Kidney (tissue), 14 donors: ENCODE data around the gene SLAMF9. TPM values are rescaled to one million over a fixed set of nuclear protein-coding genes. Genes with fewer than 3 reads are reported as not detected.

Source experiments
- DNase-seq, 5 donors: peaks; one replicate each; pipeline ENCODE4 v3.0.0-alpha.2; 2013 to 2020
- FAIRE-seq: peaks from 2 replicates; lab custom pipeline; 2012; peaks lifted over from hg19 to GRCh38; lab: Jason Lieb, UNC
- H3K27ac ChIP-seq, 2 donors: one replicate each; pipeline ENCODE4 v1.7.0; 2013; ENCODE audit warnings: low read depth in 2 of 2, low read length in 2 of 2, inconsistent platforms in 1 of 2
- H3K27me3 ChIP-seq: one replicate; pipeline ENCODE4 v1.7.1; 2013; ENCODE audit warnings: low read length, inconsistent platforms; ENCODE audit not compliant: control insufficient read depth, insufficient read depth
- H3K36me3 ChIP-seq, 3 donors: one replicate each; pipeline versions ENCODE4 v1.7.0 to v1.7.1; 2013; ENCODE audit warnings: low read length in 3 of 3, control low read depth in 1 of 3, inconsistent platforms in 1 of 3; ENCODE audit not compliant: insufficient read depth in 3 of 3, control insufficient read depth in 2 of 3
- H3K4me1 ChIP-seq, 3 donors: one replicate each; pipeline versions ENCODE4 v1.7.0 to v1.7.1; 2013; ENCODE audit warnings: low read length in 3 of 3, inconsistent platforms in 1 of 3, low read depth in 1 of 3; ENCODE audit not compliant: control insufficient read depth in 2 of 3, insufficient read depth in 2 of 3
- H3K4me3 ChIP-seq, 3 donors: one replicate each; pipeline versions ENCODE4 v1.7.0 to v1.8.1; 2013; ENCODE audit warnings: low read length in 3 of 3, control low read depth in 1 of 3, inconsistent platforms in 1 of 3
- H3K9ac ChIP-seq, 3 donors: one replicate each; pipeline versions ENCODE4 v1.7.0 to v1.7.1; 2013; ENCODE audit warnings: low read length in 3 of 3, control low read depth in 1 of 3, inconsistent platforms in 1 of 3
- H3K9me3 ChIP-seq, 3 donors: one replicate each; pipeline versions ENCODE4 v1.7.0 to v1.7.1; 2013; ENCODE audit warnings: low read length in 3 of 3, control low read depth in 1 of 3, inconsistent platforms in 1 of 3; ENCODE audit not compliant: control insufficient read depth in 2 of 3, insufficient read depth in 1 of 3
- intact Hi-C: fragments of 100-400 bp; cut with DNase I; formaldehyde crosslinking; loops from one replicate; pipeline ENCODE4 v1.11.1; 2022
- polyA plus RNA-seq: library from polyadenylated mRNA; stranded (reverse); fragments of 350-450 nt; fragmentation: Illumina TruSeq; extraction: RNeasy Lipid Tissue Mini Kit (QIAGEN cat#74804); gene quantifications from one replicate; pipeline ENCODE4 v1.2.3, GENCODE V29; 2014; ENCODE audit warnings: low read depth, low replicate concordance; ENCODE audit not compliant: insufficient read depth
- total RNA-seq: library from RNA; stranded (reverse); fragmentation: NEBNext Ultra II Directional; extraction: Animal tissue kit (Norgen Biotek cat#: 25700); gene quantifications from one replicate; pipeline ENCODE4 v1.2.1, GENCODE V29; 2021
- TF ChIP-seq, protein P1 (sequence below): IDR thresholded peaks from 3 replicates; pipeline ENCODE4 v1.5.1; 2012; ENCODE audit warnings: mild to moderate bottlenecking, moderate library complexity, borderline replicate concordance; ENCODE audit not compliant: insufficient read depth; ENCODE audit errors: extremely low read depth
- donor health status: control.
- donor health status: control.
- donor health status: control.
- donor health status: control.
- donor health status: control.
- donor health status: DM: yes; HTN: yes; CAD: no.
- donor health status: Normal renal cell carcinoma (clear cell type).

Gene SLAMF9
- total and polyA plus RNA-seq, 2 donors from 2014 or later, result not detected

DNA sequence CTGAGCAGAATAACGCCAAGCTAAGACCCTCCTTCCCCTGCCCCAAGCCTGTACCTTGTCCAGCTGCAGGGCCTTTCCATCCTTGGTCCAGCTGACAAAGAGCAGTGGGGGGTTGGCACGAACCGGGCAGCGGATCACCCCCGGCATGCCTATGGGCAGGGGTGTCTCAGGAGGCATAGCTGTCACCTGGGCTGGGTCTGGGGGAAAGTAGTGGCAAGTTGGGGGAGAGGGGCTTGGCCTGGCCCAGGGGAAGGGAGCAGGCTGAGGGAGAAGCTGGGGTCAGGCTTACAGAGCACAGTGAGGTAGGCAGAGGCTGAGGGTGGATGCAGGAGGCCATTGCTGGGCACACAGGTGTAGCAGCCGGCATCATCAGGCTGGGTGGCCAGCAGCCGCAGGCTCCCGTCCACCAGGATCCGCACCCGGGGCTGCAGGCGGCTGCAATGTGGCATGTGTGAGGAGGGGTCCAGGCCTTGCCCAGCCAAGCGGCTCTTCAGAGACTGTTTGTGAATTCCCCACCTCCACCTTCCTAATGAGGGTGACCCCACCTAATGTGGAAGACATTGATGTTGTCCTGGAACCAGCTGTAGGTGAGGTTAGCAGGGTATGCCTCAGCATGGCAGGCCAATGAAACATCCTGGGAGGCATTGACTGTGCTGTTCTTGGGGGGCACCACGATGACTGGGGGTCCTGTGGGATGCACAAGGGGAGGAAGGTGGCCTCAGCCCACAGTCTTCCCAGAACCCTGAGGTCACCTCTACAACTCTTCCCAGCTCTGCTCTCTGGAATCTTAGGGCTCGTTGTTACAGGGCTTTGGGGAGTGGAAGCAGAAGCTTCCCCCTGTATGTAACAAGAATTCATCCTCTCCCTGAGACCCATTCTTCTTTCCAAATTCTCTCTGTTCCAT, 19.6 kb downstream of the SLAMF9 start:
- no peak overlapping the region for H3K9ac ChIP-seq
- no peak for FAIRE-seq
- intact Hi-C loops, result loop anchor here (5.0 kb wide), 1 partner anchor 73 kb away; no protein-coding TSS in a partner anchor

DNA sequence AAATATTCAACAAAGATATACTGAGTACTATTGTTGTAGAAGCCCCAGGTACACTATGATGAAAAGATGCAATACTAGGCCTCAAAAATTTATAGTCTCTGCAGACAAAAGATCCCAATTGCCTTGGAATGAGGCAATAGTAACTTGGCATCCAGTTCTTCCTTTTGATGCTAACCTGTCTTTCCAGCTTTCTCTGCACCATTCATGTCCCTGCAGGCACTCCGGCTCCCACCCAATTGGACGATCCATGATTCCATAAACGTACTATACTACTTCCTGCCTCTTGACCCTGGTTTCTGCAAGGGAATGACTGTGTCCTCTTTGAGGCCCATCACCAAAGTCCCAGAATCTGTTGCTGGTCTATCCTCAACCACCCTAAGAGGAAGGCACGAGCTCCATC, 20.7 kb downstream of the SLAMF9 start:
- FAIRE-seq (no peak), DNase-seq (no peak)
- Histone ChIP-seq H3K9me3 (no peaks in the 10 kb centered on the region), H3K4me1 (peaks cover 0 to 4% (median 0%) of the 10 kb centered on the region in 3 donors), H3K27me3 (no peaks in the 10 kb centered on the region), H3K27ac (no peak overlapping the region), H3K36me3 (no peaks in the 10 kb centered on the region), H3K4me3 (no peak overlapping the region), H3K9ac (no peak overlapping the region)
- TF ChIP-seq, protein P1, sequence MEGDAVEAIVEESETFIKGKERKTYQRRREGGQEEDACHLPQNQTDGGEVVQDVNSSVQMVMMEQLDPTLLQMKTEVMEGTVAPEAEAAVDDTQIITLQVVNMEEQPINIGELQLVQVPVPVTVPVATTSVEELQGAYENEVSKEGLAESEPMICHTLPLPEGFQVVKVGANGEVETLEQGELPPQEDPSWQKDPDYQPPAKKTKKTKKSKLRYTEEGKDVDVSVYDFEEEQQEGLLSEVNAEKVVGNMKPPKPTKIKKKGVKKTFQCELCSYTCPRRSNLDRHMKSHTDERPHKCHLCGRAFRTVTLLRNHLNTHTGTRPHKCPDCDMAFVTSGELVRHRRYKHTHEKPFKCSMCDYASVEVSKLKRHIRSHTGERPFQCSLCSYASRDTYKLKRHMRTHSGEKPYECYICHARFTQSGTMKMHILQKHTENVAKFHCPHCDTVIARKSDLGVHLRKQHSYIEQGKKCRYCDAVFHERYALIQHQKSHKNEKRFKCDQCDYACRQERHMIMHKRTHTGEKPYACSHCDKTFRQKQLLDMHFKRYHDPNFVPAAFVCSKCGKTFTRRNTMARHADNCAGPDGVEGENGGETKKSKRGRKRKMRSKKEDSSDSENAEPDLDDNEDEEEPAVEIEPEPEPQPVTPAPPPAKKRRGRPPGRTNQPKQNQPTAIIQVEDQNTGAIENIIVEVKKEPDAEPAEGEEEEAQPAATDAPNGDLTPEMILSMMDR, result no peak
- intact Hi-C loops, result no loop called here

More for the DNA sequence above, 19.6 kb downstream of the SLAMF9 start:
- TF ChIP-seq, protein P1, result no peak
- Histone ChIP-seq H3K36me3 (no peaks in the 10 kb centered on the region), H3K9me3 (no peaks in the 10 kb centered on the region), H3K4me3 (no peak overlapping the region), H3K27ac (no peak overlapping the region), H3K27me3 (no peaks in the 10 kb centered on the region), H3K4me1 (peaks cover 0 to 4% (median 0%) of the 10 kb centered on the region in 3 donors)
- peak in 1 of 5 donors; percentile 51 for DNase-seq

DNA sequence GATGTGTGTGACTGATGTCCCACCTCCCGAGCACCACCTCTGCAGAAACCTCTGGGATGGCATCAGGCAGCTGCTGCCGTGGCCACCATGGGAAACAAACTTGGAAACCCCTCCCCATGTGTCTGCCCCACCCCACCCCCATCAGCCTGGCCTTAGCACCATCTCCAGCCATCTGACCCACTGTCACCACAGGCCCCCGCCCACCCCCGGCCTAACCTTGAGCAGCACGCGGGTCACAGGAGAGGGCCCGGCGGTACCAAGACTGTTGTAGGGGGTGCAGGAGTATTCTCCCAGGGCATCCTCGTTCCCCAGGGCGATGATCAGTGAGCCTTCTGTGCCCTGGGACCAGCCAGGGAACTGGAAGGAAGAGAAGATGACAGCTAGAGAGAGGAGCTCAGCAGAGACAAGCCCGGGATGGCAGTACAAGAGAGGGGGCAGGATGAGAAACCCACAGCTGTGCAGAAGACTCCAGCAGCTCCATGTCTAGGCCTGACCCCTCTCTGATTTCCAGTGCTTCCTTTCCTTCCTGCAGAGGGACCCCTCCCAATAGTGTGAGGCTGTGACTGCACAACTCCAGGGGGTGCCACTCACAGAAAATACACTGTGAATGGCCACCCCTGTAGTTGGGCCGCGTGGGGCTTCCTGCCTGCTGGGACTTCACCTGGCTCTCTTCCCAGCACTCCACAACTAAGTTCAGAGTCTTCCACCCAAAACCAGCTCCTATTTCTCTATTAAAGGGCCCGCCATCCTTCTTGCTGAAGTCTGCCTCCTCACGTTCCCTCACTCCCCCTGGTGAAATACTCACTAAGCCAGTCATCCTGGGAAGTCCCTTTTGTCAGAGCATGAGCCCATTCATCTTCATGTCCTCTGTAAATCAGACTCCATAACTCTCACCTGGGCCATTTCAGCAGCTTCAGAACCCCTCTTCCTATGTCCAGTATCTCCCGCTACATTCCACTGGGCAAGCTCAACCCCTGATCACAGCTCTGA, 21.4 kb downstream of the SLAMF9 start:
- H3K27me3 ChIP-seq, result no peaks in the 10 kb centered on the region
- H3K4me1 ChIP-seq, result peaks cover 0 to 4% (median 0%) of the 10 kb centered on the region in 3 donors
- no peaks in the 10 kb centered on the region for H3K9me3 ChIP-seq
- H3K9ac ChIP-seq, result no peak overlapping the region
- DNase-seq (peak in 3 of 5 donors; percentile 22 to 61 (median 35)), FAIRE-seq (no peak)
- TF ChIP-seq, protein P1, result no peak
- H3K36me3 ChIP-seq, result no peaks in the 10 kb centered on the region
- H3K4me3 ChIP-seq, result no peak overlapping the region
- intact Hi-C loops, result no loop called here
- no peak overlapping the region for H3K27ac ChIP-seq
